HG02798 (cell line): ENCODE results near the gene EIF2A.
"Not testable (repeated sequence)": the region's sequence is repeated elsewhere in the genome, so short reads cannot be mapped to it uniquely, and the experiment has no call there.

ENCODE experiments used
- ATAC-seq: cut with Tn5 transposase; IDR thresholded peaks from one replicate; pipeline ENCODE4 v1.9.1; 2021; ENCODE audit warnings: mild to moderate bottlenecking; ENCODE audit not compliant: unreplicated experiment, poor library complexity

EIF2A gene

DNA sequence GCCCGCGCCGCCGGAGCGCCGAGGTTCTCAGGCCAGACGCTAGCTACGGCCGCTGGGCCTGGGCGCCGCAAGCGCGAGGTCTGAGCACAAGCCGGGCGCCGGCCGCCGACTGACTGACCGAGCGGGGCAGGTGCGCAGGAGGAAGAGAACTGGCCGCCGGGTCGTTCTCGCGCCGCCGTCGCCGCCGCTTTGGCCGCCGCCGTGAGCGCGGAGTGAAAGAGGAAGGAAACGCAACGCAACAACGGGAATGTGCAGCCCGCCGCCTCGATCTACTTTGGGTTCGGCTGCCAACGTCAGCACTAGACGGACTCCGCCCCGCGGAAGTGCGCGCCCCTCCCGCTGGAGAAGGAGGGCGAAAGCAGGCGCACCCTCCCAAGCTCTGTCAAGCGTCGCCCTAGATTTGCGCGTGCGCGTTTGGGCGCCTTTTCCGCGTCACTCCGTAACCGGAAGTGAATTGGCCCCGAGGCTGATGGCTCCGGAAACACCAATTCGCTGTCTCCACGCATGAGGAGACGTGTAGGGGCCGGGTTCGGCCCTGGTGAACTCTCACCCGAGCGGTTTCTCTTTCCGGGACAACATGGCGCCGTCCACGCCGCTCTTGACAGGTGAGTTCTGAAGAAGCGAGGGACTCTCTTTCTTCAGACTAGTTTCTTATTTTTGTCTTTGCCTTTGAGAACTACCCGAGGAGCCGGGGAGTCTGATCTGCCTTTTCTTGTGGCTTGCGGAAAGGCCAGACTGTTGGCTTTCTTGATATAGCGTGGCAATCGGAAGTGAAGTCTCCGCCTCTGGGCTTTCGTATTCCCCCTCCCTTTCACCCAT is at the start of gene EIF2A, which contains the start of gene SERP1:
EIF2A (plus strand) TSS at position 562 of the 819 bp plus-strand sequence; CDS start at position 578, 16 bp downstream.
SERP1 (minus strand) TSS at position 271 of the 819 bp plus-strand sequence. CDS start 361 bp downstream, outside the sequence.
- ATAC-seq = peak; percentile 93

- ATAC-seq = no peak
These were observed 48.6 kb upstream of the EIF2A start for GRCh38 chr3:150497956-150498355.

- not testable (repeated sequence) for ATAC-seq
These were observed 45.6 kb upstream of the EIF2A start for GRCh38 chr3:150500960-150501359.

DNA sequence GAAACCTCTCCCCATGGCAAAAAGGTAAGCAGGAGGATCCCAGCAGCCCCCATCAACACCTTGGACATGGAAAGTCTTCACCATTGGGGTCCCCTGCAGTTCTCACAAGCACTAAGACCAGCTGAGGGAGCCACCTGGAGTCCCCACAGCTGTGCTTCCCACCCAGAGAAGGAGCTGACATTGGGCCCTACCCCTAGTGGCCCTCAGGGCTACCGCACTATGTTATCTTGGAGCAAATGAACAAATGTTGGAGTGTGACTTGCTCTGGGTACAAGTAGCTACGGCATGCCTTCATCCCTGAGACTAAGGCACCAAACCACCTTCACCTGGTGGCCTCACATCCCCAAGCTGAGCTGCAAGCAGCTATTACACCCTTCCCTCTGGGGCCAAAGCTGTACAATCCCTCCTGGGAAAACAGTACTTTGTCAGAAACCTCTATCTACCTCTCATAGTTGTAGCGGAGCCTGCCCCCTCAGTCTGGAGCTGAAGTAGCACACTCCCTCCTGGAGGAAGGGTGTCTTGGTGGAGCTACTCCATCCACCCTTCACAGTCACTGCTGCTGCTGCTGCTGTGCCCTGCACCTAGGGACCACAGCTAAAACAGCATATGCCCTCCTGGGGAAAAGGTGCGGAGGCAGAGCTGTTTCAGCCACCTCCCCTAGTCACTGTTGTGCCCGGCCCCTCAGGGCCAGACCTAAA is 43.0 kb upstream of the EIF2A start:
- no peak for ATAC-seq

GRCh38 chr3:150504483-150504882 is 42.1 kb upstream of the EIF2A start:
- no peak for ATAC-seq

- no peak for ATAC-seq
These were observed 38.2 kb upstream of the EIF2A start for GRCh38 chr3:150508401-150508800.

- no peak for ATAC-seq
These were observed 36.8 kb upstream of the EIF2A start for GRCh38 chr3:150509780-150510179.

GRCh38 chr3:150511122-150511821 is 35.3 kb upstream of the EIF2A start:
- ATAC-seq = no peak

- no peak for ATAC-seq
These were observed 31.4 kb upstream of the EIF2A start for GRCh38 chr3:150515210-150515609.

GRCh38 chr3:150519026-150519425 is 27.6 kb upstream of the EIF2A start:
- ATAC-seq = no peak

- no peak for ATAC-seq
These were observed 26.2 kb upstream of the EIF2A start for GRCh38 chr3:150520408-150520807.

GRCh38 chr3:150521463-150521862 is 25.1 kb upstream of the EIF2A start:
- no peak for ATAC-seq

DNA sequence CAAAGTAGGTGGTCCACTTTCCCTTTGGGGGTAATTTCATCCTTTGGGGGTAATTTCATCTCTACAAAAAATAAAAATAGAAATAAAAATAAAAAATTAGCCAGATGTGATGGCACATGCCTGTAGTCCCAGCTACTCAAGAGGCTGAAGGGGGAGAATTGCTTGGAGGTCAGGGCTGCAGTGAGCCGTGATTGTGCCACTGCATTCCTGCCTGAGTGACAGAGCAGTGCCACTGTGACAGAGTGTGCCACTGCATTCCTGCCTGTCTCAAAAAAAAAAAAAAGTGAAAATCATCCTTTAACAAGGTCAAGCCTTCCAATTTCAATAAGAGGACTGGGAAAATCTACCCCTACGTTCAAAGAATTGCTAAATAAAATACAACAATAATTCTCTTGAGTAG is 23.0 kb upstream of the EIF2A start:
- no peak for ATAC-seq

DNA sequence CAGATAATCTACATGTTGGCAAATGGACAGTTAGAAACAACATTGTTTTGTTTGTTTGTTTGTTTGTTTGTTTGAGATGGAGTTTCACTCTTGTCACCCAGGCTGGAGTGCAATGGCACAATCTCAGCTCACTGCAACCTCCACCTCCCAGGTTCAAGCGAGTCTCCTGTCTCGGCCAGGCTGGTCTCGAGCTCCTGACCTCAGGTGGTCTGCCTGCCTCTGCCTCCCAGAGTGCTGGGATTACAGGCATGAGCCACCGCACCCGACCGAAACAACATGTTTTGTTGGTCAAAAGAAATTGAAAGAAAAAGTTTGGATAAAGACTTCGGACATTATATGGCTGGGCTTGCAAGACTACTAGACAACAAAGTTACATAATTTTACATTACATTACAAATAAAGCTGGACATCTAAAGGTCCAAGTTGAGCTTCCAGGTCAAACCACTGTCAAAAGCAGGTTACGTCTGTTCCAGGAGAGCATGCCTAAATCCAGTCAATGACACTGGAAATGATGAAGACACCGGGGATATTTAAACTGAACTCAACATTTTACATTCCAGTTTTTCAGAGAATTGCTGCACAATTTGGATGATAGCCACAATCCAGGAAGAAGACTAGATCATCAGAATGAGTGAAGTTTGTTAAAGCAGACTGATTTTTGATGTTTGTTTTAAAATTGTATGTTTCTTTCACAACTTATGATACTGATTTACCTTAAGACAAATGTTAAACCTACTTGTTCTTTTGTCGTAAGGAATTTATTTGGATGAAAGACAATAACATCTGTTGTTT is 18.9 kb upstream of the EIF2A start:
- no peak for ATAC-seq

- no peak for ATAC-seq
These were observed 18.2 kb upstream of the EIF2A start for GRCh38 chr3:150528354-150528797.

- ATAC-seq = no peak
These were observed 14.8 kb upstream of the EIF2A start for GRCh38 chr3:150531775-150532174.

- ATAC-seq = no peak
These were observed 11.4 kb upstream of the EIF2A start for GRCh38 chr3:150535204-150535603.

DNA sequence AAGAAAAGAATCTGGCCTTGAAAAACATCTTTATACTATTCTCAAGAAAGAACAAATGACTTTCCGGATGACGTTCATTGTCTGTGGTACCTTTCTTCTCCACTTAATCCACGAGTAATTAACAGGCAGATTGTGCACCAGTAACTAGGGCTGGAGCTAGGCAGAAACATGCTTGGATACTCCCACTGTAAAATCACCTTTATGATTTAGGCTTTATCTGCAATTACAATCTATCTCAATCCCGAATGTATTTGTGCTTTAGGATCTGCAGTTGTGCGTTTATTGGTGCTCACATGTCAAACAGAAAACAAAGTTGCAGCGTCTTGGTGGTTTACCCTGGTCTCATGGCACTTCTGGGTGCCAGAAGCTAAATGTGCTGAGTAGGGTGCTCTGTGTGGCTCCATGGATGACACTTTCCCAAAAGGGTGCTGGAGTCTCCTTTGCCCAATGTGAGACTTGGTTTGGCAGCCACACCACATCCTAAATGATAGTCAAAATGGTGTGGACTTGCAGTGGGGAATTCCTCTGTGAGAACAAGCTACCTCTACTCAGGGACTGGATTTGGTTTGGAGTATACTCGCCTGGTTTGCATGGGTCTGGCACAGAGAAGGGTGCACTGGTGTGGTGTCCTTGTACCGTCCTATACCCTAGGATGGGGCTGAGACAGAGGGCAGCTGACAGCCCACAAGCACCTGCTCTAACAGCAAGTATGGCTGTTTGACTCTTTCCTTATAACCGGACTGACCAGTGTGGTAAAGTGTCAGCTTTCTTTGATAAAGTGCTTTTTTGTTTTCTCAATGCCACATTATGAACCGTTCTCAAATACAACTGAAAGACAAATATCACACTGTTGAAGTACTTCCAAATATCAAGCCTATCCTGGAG is 8.0 kb upstream of the EIF2A start:
- ATAC-seq = no peak

DNA sequence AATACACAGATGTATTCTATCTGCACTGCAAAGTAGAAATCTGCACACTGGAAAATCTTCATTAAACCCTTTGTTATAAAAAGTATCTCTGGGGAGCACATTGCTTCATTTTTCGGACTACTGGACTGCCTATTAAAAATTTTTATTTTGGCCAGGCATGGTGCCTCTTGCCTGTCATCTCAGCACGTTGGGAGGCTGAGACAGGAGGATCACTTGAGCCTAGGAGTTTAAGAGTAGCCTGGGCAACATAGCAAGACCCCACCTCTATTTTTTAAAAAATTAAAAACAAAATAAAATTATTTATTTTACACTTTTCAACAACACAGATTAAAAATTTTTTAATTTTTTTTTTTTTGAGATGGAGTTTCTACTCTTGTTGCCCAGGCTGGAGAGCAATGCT is 6.3 kb upstream of the EIF2A start:
- no peak for ATAC-seq
